Measurements from ENCODE around the gene GADD45A. TPM values are rescaled to one million over a fixed set of nuclear protein-coding genes. Genes with fewer than 3 reads are reported as not detected.

GADD45A gene
- total and polyA plus RNA-seq, 2 donors (not counting 1 experiment from before 2014, with no cell fraction given) = 41.7 to 133 TPM

DNA sequence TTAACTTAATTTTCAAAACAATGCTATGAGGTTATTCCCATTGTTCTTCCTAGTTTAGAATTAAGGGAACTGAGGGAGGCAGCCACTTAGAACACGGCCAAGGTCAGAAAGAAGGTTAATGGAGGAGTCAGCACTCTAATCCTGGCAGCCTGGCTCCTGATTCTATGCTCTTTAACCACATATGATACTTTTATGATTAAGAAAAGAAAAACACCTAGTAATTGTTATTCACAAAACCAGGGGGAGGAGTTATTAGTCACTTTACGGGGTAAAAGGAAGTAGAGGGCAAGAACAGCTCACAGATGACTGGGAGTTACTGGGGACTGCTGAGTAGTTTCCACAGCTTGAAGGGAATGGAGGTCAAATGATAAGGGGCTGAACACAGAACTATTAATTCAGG lies 38.6 kb downstream of the GADD45A start:
- Histone ChIP-seq H3K27ac (ENCODE audit: insufficient read depth, low read length) (no peak overlapping the region), H3K9me3 (ENCODE audit: control insufficient read depth, insufficient read depth, low read depth, low read length) (no peaks in the 10 kb centered on the region), H2AFZ (ENCODE audit: low read length) (no peak overlapping the region), H3K4me1 (ENCODE audit: control insufficient read depth, extremely low read depth, insufficient read depth, low read length) (peaks cover 30% of the 10 kb centered on the region), H3K4me3 (replicated peaks in 1 of 4; ENCODE audit: control extremely low read depth in 1 of 4, insufficient read depth in 1 of 4, low read depth in 3 of 4, low read length in 4 of 4) (no peak overlapping the region), H3K9ac (ENCODE audit: insufficient read depth, low read length) (no peak overlapping the region), H3K36me3 (ENCODE audit: control insufficient read depth, insufficient read depth, low read length) (no peaks in the 10 kb centered on the region), H3K4me2 (ENCODE audit: extremely low read depth, insufficient read depth, low read length) (no peak overlapping the region), H3K27me3 (ENCODE audit: control insufficient read depth, insufficient read depth, low read length) (no peaks in the 10 kb centered on the region), H4K20me1 (ENCODE audit: control insufficient read depth, extremely low read depth, insufficient read depth, low read length) (no peaks in the 10 kb centered on the region), H3K79me2 (ENCODE audit: control insufficient read depth, insufficient read depth, low read length) (peaks cover 11% of the 10 kb centered on the region)
- DNase-seq (ENCODE audit: low read depth in 2 of 2) = peak in 1 of 2 donors; percentile 87
- no peak for TF ChIP-seq EZH2 (IDR thresholded peaks at IDR 0.05; ENCODE audit: low read length, missing control alignments)
- TF ChIP-seq, protein P1, sequence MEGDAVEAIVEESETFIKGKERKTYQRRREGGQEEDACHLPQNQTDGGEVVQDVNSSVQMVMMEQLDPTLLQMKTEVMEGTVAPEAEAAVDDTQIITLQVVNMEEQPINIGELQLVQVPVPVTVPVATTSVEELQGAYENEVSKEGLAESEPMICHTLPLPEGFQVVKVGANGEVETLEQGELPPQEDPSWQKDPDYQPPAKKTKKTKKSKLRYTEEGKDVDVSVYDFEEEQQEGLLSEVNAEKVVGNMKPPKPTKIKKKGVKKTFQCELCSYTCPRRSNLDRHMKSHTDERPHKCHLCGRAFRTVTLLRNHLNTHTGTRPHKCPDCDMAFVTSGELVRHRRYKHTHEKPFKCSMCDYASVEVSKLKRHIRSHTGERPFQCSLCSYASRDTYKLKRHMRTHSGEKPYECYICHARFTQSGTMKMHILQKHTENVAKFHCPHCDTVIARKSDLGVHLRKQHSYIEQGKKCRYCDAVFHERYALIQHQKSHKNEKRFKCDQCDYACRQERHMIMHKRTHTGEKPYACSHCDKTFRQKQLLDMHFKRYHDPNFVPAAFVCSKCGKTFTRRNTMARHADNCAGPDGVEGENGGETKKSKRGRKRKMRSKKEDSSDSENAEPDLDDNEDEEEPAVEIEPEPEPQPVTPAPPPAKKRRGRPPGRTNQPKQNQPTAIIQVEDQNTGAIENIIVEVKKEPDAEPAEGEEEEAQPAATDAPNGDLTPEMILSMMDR (conservative IDR thresholded peaks at IDR 0.05 in 1 of 2, IDR thresholded peaks at IDR 0.05 in 1 of 2; ENCODE audit: low read depth in 1 of 2, low read length in 2 of 2) = no peak

- Histone ChIP-seq H3K4me1 (ENCODE audit: control insufficient read depth, extremely low read depth, insufficient read depth, low read length) (peaks cover 30% of the 10 kb centered on the region), H3K4me2 (ENCODE audit: extremely low read depth, insufficient read depth, low read length) (peak overlapping the region; percentile 60), H2AFZ (ENCODE audit: low read length) (no peak overlapping the region)
These were observed 40.0 kb downstream of the GADD45A start for GRCh38 chr1:67724928-67725560.

DNA sequence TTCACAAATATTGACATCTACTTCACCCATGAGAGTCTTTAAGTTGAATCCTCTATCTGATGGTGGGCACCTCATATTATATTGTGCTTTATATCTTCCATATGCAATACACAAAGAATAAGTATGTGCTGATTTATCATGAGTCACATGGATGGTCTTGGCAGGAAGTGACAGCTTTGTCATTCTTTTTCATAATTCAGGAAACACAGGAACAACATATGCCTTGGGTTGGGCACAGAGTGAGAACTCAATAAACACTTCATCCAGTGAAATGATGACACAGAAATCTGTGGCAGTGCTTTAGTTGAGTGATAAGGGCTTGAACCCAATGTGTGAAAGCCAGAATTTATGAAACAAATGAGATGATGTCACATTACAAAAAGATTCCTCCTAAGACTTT lies 41.2 kb downstream of the GADD45A start:
- no peak for TF ChIP-seq EZH2 (IDR thresholded peaks at IDR 0.05; ENCODE audit: low read length, missing control alignments)
- TF ChIP-seq, protein P1 (conservative IDR thresholded peaks at IDR 0.05 in 1 of 2, IDR thresholded peaks at IDR 0.05 in 1 of 2; ENCODE audit: low read depth in 1 of 2, low read length in 2 of 2) = no peak
- Histone ChIP-seq H3K27me3 (ENCODE audit: control insufficient read depth, insufficient read depth, low read length) (no peaks in the 10 kb centered on the region), H3K79me2 (ENCODE audit: control insufficient read depth, insufficient read depth, low read length) (peaks cover 6% of the 10 kb centered on the region), H3K4me1 (ENCODE audit: control insufficient read depth, extremely low read depth, insufficient read depth, low read length) (peaks cover 30% of the 10 kb centered on the region), H3K4me3 (replicated peaks in 1 of 4; ENCODE audit: control extremely low read depth in 1 of 4, insufficient read depth in 1 of 4, low read depth in 3 of 4, low read length in 4 of 4) (no peak overlapping the region), H3K4me2 (ENCODE audit: extremely low read depth, insufficient read depth, low read length) (no peak overlapping the region), H3K9me3 (ENCODE audit: control insufficient read depth, insufficient read depth, low read depth, low read length) (no peaks in the 10 kb centered on the region), H3K36me3 (ENCODE audit: control insufficient read depth, insufficient read depth, low read length) (no peaks in the 10 kb centered on the region), H4K20me1 (ENCODE audit: control insufficient read depth, extremely low read depth, insufficient read depth, low read length) (no peaks in the 10 kb centered on the region), H3K27ac (ENCODE audit: insufficient read depth, low read length) (no peak overlapping the region), H2AFZ (ENCODE audit: low read length) (no peak overlapping the region), H3K9ac (ENCODE audit: insufficient read depth, low read length) (no peak overlapping the region)
- peak in 1 of 2 donors; percentile 41 for DNase-seq (ENCODE audit: low read depth in 2 of 2)

More at GRCh38 chr1:67724928-67725560, 40.0 kb downstream of the GADD45A start:
- TF ChIP-seq, protein P1 (conservative IDR thresholded peaks at IDR 0.05 in 1 of 2, IDR thresholded peaks at IDR 0.05 in 1 of 2; ENCODE audit: low read depth in 1 of 2, low read length in 2 of 2) = no peak
- TF ChIP-seq EZH2 (IDR thresholded peaks at IDR 0.05; ENCODE audit: low read length, missing control alignments) = no peak
- no peak overlapping the region for H3K4me3 ChIP-seq (replicated peaks in 1 of 4; ENCODE audit: control extremely low read depth in 1 of 4, insufficient read depth in 1 of 4, low read depth in 3 of 4, low read length in 4 of 4)
- H3K79me2 ChIP-seq (ENCODE audit: control insufficient read depth, insufficient read depth, low read length) = peaks cover 7% of the 10 kb centered on the region
- DNase-seq (ENCODE audit: low read depth in 2 of 2) = peak; percentile 86 to 97
- no peaks in the 10 kb centered on the region for H3K36me3 ChIP-seq (ENCODE audit: control insufficient read depth, insufficient read depth, low read length)
- H3K9me3 ChIP-seq (ENCODE audit: control insufficient read depth, insufficient read depth, low read depth, low read length) = no peaks in the 10 kb centered on the region
- H4K20me1 ChIP-seq (ENCODE audit: control insufficient read depth, extremely low read depth, insufficient read depth, low read length) = no peaks in the 10 kb centered on the region
- no peaks in the 10 kb centered on the region for H3K27me3 ChIP-seq (ENCODE audit: control insufficient read depth, insufficient read depth, low read length)
- peak overlapping the region; percentile 37 for H3K27ac ChIP-seq (ENCODE audit: insufficient read depth, low read length)
- no peak overlapping the region for H3K9ac ChIP-seq (ENCODE audit: insufficient read depth, low read length)

Measured in fibroblast of lung (primary cell).